ENCODE measurements around the gene SYCN. TPM values are rescaled to one million over a fixed set of nuclear protein-coding genes. Genes with fewer than 3 reads are reported as not detected.

The SYCN gene
- total RNA-seq, 1 donor from 2014 or later = not detected

DNA sequence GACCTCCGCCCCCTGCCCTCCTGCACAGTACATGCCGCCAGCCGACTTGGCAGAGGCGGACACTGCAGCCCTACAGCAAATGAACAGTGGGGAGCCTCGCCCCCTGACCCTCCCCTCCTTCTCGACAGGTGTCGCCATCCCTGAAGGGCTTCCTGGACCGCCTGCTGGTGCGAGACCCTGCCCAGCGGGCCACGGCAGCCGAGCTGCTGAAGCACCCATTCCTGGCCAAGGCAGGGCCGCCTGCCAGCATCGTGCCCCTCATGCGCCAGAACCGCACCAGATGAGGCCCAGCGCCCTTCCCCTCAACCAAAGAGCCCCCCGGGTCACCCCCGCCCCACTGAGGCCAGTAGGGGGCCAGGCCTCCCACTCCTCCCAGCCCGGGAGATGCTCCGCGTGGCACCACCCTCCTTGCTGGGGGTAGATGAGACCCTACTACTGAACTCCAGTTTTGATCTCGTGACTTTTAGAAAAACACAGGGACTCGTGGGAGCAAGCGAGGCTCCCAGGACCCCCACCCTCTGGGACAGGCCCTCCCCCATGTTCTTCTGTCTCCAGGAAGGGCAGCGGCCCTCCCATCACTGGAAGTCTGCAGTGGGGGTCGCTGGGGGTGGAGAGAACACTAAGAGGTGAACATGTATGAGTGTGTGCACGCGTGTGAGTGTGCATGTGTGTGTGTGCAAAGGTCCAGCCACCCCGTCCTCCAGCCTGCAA, 25.6 kb downstream of the SYCN start:
- H3K4me1 Mint-ChIP-seq = no peaks in the 10 kb centered on the region
- TF ChIP-seq, protein P1, sequence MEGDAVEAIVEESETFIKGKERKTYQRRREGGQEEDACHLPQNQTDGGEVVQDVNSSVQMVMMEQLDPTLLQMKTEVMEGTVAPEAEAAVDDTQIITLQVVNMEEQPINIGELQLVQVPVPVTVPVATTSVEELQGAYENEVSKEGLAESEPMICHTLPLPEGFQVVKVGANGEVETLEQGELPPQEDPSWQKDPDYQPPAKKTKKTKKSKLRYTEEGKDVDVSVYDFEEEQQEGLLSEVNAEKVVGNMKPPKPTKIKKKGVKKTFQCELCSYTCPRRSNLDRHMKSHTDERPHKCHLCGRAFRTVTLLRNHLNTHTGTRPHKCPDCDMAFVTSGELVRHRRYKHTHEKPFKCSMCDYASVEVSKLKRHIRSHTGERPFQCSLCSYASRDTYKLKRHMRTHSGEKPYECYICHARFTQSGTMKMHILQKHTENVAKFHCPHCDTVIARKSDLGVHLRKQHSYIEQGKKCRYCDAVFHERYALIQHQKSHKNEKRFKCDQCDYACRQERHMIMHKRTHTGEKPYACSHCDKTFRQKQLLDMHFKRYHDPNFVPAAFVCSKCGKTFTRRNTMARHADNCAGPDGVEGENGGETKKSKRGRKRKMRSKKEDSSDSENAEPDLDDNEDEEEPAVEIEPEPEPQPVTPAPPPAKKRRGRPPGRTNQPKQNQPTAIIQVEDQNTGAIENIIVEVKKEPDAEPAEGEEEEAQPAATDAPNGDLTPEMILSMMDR (IDR thresholded peaks at IDR 0.05) = no peak
- ChIA-PET POLR2A (no interaction called here), CTCF (no interaction called here)
- peaks cover 42% of the 10 kb centered on the region for H3K36me3 Mint-ChIP-seq (ENCODE audit: low read depth)
- DNase-seq (no peak), ATAC-seq (ENCODE audit: low read depth) (no peak)
- no peaks in the 10 kb centered on the region for H3K9me3 Mint-ChIP-seq
- no peak overlapping the region for H3K27ac Mint-ChIP-seq
- H3K27me3 Mint-ChIP-seq = no peaks in the 10 kb centered on the region
- H3K4me3 Mint-ChIP-seq = no peak overlapping the region
- intact Hi-C loops (cut with micrococcal nuclease) = no loop called here

DNA sequence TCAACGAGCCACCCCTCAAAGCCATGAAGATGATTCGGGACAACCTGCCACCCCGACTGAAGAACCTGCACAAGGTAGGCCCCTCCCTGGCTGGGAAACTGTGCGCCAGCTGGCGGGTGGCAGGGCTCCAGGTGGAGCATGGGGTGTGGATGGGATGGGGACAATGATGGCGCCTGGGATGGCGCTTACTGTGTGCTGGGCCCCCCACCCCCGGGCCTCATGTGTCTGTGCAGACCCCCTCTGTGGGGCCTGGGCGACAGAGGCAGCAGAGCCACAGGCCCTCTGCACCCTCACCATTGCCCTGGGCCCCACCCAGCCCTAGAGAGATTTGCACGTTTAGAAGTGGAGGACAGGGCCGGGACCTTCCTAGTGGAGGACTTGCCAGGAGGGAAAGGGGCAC, 26.3 kb downstream of the SYCN start:
- ChIA-PET POLR2A (no interaction called here), CTCF (no interaction called here)
- no peak overlapping the region for H3K27ac Mint-ChIP-seq
- H3K27me3 Mint-ChIP-seq = no peaks in the 10 kb centered on the region
- TF ChIP-seq, protein P1 (IDR thresholded peaks at IDR 0.05) = no peak
- H3K4me1 Mint-ChIP-seq = no peaks in the 10 kb centered on the region
- ATAC-seq (ENCODE audit: low read depth) (no peak), DNase-seq (no peak)
- no peaks in the 10 kb centered on the region for H3K9me3 Mint-ChIP-seq
- no peak overlapping the region for H3K4me3 Mint-ChIP-seq
- peaks cover 45% of the 10 kb centered on the region for H3K36me3 Mint-ChIP-seq (ENCODE audit: low read depth)
- intact Hi-C loops (cut with micrococcal nuclease) = no loop called here

DNA sequence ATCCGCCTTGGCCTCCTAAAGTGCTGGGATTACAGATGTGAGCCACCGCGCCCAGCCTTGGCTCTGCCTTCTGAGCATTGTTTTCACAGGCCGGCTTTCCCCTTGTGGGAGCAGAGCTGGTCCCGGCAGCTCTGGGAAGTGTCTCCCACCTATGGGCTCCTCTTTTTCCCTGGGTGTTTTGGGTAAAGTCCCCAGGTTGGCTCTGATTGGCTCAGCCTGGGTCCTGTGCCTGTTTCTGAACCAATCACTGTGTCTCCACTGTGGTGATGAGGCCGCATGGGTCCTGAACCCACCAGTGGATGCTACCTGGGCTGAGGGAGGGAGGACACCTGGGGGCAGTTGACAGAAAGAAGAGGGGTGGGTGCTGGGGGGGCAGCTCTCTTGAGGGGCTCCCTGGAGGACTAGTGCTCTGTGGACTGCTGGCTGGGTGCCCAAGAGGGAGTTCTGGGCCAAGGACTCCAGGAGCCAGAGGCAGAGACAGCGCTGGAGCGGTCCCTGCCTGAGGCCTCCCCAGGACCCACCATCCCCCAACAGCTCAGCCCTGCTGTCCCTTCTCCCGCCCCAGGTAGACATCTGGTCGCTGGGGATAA, 26.9 kb downstream of the SYCN start:
- TF ChIP-seq, protein P1 (IDR thresholded peaks at IDR 0.05) = no peak
- intact Hi-C loops (cut with micrococcal nuclease) = no loop called here
- Mint-ChIP-seq H3K27ac (no peak overlapping the region), H3K36me3 (ENCODE audit: low read depth) (peaks cover 48% of the 10 kb centered on the region), H3K4me3 (no peak overlapping the region), H3K9me3 (no peaks in the 10 kb centered on the region), H3K4me1 (no peaks in the 10 kb centered on the region), H3K27me3 (no peaks in the 10 kb centered on the region)
- ATAC-seq (ENCODE audit: low read depth) = no peak
- POLR2A ChIA-PET = no interaction called here
- CTCF ChIA-PET = no interaction called here
- DNase-seq = no peak

DNA sequence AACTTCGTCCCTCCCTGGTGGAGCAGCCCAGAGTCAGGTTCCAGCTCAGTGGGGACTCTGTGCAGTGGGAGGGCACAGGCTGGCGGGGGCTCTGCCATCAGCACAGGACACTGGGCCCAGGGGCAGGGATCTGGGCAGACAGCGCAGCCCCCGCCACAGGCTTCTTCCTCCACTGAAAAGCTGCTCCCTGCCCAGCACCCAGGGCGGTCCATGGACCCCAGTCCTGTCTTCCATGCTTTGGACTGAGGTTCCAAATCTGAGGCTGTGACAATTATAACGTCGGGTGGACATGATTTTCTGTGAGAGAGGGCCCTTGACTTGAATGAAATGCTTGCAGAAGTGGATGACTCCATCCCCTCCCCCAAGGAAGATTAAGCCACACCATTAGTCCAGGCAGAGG, 28.5 kb downstream of the SYCN start:
- ChIA-PET POLR2A (no interaction called here), CTCF (no interaction called here)
- H3K4me1 Mint-ChIP-seq = no peaks in the 10 kb centered on the region
- TF ChIP-seq, protein P1 (IDR thresholded peaks at IDR 0.05) = no peak
- no peaks in the 10 kb centered on the region for H3K9me3 Mint-ChIP-seq
- H3K27me3 Mint-ChIP-seq = no peaks in the 10 kb centered on the region
- DNase-seq (no peak), ATAC-seq (ENCODE audit: low read depth) (no peak)
- H3K27ac Mint-ChIP-seq = no peak overlapping the region
- H3K36me3 Mint-ChIP-seq (ENCODE audit: low read depth) = peaks cover 56% of the 10 kb centered on the region
- no peak overlapping the region for H3K4me3 Mint-ChIP-seq
- intact Hi-C loops (cut with micrococcal nuclease) = no loop called here

DNA sequence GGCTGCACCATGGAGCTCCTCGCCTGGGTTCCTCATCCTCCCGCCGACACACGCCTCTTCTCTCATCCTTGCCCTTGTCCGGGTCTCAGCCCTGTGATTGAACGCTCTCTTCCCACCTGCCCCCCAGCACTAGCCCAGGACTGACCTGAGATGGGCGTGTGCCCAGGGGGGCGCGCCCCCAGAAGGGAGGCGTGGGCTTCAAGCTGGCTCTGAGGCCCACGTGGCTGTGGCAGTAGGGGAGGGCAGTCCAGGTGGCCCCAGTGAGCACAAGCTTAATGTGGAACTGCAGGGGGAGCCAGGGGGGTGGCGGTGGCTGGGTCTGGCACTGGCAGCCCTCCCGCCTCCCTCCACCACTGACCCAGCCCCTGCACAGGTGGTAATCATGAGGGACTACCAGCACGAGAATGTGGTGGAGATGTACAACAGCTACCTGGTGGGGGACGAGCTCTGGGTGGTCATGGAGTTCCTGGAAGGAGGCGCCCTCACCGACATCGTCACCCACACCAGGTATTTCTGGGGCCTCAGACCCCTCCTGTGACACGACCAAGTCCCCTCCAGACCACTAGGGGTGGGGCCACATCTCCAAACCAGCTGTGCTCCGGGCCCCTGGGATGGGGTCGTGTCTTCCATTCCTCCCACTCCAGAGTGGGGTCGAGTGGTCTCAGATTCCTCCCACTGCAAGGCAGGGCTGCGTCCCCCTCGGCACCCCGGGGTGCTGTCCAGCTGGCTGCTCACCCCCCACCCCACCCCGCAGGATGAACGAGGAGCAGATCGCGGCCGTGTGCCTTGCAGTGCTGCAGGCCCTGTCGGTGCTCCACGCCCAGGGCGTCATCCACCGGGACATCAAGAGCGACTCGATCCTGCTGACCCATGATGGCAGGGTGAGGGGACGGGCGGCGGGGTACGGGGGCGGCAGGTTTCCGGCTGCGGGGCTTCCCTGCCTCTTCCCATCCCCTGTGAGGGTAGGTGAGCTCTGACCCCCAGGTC, 29.2 kb downstream of the SYCN start:
- H3K4me3 Mint-ChIP-seq = no peak overlapping the region
- intact Hi-C loops (cut with micrococcal nuclease) = no loop called here
- DNase-seq = no peak
- ChIA-PET CTCF (no interaction called here), POLR2A (no interaction called here)
- H3K27me3 Mint-ChIP-seq = no peaks in the 10 kb centered on the region
- no peaks in the 10 kb centered on the region for H3K4me1 Mint-ChIP-seq
- no peak overlapping the region for H3K27ac Mint-ChIP-seq
- TF ChIP-seq, protein P1 (IDR thresholded peaks at IDR 0.05) = no peak
- no peaks in the 10 kb centered on the region for H3K9me3 Mint-ChIP-seq
- peaks cover 58% of the 10 kb centered on the region for H3K36me3 Mint-ChIP-seq (ENCODE audit: low read depth)
- no peak for ATAC-seq (ENCODE audit: low read depth)

All from activated B cell treated with CpG ODN at 0.5 μM for 24 hours (primary cell).